Cardiac fibroblast (primary cell): ENCODE data around the gene TANC1.

Source experiments
- DNase-seq, 2 donors: peaks; one replicate each; pipeline versions ENCODE4 v3.0.0 to v3.0.0-alpha.2; 2010; ENCODE audit warnings: low read depth in 2 of 2
- H3K4me3 ChIP-seq, 2 donors: replicated peaks in 1 of 2; 1 replicate in 1 of 2; 2 replicates in 1 of 2; pipeline ENCODE4 v1.5.1; 2011; ENCODE audit warnings: low read depth in 2 of 2, low read length in 2 of 2, mild to moderate bottlenecking in 2 of 2, moderate library complexity in 1 of 2
- CTCF ChIP-seq: IDR thresholded peaks from one replicate; pipeline ENCODE4 v1.5.1; 2011; ENCODE audit warnings: low read depth, mild to moderate bottlenecking, low read length, inconsistent platforms

The TANC1 gene

GRCh38 chr2:159150280-159150746, 181.9 kb downstream of the TANC1 start:
- peak in 1 of 2 donors; percentile 39 for DNase-seq
- no peak for TF ChIP-seq CTCF
- H3K4me3 ChIP-seq = no peak overlapping the region

GRCh38 chr2:159151198-159152127, 183.0 kb downstream of the TANC1 start:
- DNase-seq = no peak
- no peak overlapping the region for H3K4me3 ChIP-seq
- TF ChIP-seq CTCF = no peak

GRCh38 chr2:159152128-159152778, 183.8 kb downstream of the TANC1 start:
- DNase-seq = peak in 1 of 2 donors; percentile 34
- TF ChIP-seq CTCF = no peak
- no peak overlapping the region for H3K4me3 ChIP-seq

GRCh38 chr2:159153063-159153462, 184.6 kb downstream of the TANC1 start:
- DNase-seq = peak in 1 of 2 donors; percentile 35
- no peak for TF ChIP-seq CTCF
- H3K4me3 ChIP-seq = no peak overlapping the region

- TF ChIP-seq CTCF = no peak
- no peak overlapping the region for H3K4me3 ChIP-seq
- no peak for DNase-seq
Measured at GRCh38 chr2:159153463-159153862, 185.0 kb downstream of the TANC1 start.

GRCh38 chr2:159153951-159154350, 185.5 kb downstream of the TANC1 start:
- H3K4me3 ChIP-seq = no peak overlapping the region
- TF ChIP-seq CTCF = no peak
- no peak for DNase-seq
